Measurements from ENCODE around the gene MTRF1L.
A peak's percentile ranks its signal among the peaks of the same experiment; 100 is the strongest.
"Not testable (repeated sequence)": the region's sequence is repeated elsewhere in the genome, so short reads cannot be mapped to it uniquely, and the experiment has no call there.

The MTRF1L gene

GRCh38 chr6:152969688-152970418 is 32.7 kb downstream of the MTRF1L start:
- DNase-seq (ENCODE audit: low spot score), result no peak

GRCh38 chr6:152966168-152966894 is 36.2 kb downstream of the MTRF1L start:
- not testable (repeated sequence) for DNase-seq (ENCODE audit: low spot score)

GRCh38 chr6:152959333-152959732 is 43.2 kb downstream of the MTRF1L start:
- DNase-seq (ENCODE audit: low spot score), result no peak

GRCh38 chr6:152957796-152958195 is 44.7 kb downstream of the MTRF1L start:
- no peak for DNase-seq (ENCODE audit: low spot score)

- DNase-seq (ENCODE audit: low spot score), result no peak
These were observed 48.1 kb downstream of the MTRF1L start for GRCh38 chr6:152954443-152954842.

GRCh38 chr6:152952866-152953509 is 49.5 kb downstream of the MTRF1L start:
- no peak for DNase-seq (ENCODE audit: low spot score)

- DNase-seq (ENCODE audit: low spot score), result no peak
These were observed 50.5 kb downstream of the MTRF1L start for GRCh38 chr6:152952045-152952444.

- no peak for DNase-seq (ENCODE audit: low spot score)
These were observed 52.3 kb downstream of the MTRF1L start for GRCh38 chr6:152950240-152950639.

GRCh38 chr6:152948150-152948768 is 54.2 kb downstream of the MTRF1L start:
- DNase-seq (ENCODE audit: low spot score), result peak; percentile 29

- DNase-seq (ENCODE audit: low spot score), result no peak
These were observed 55.5 kb downstream of the MTRF1L start for GRCh38 chr6:152946995-152947394.

GRCh38 chr6:152946484-152946883 is 56.0 kb downstream of the MTRF1L start:
- DNase-seq (ENCODE audit: low spot score), result no peak

GRCh38 chr6:152943260-152943897 is 59.1 kb downstream of the MTRF1L start:
- no peak for DNase-seq (ENCODE audit: low spot score)

GRCh38 chr6:152942319-152942869 is 60.1 kb downstream of the MTRF1L start:
- no peak for DNase-seq (ENCODE audit: low spot score)

GRCh38 chr6:152941746-152942145 is 60.8 kb downstream of the MTRF1L start:
- DNase-seq (ENCODE audit: low spot score), result no peak

All from hematopoietic multipotent progenitor cell treated with erythropoietin and hydrocortisone succinate and interleukin-3 and kit ligand, for 15 days (in vitro differentiated cells).